IMR-90 (cell line): ENCODE results near the gene ZNF451. TPM values are rescaled to one million over a fixed set of nuclear protein-coding genes. Genes with fewer than 3 reads are reported as not detected.

ENCODE experiments used
- ATAC-seq: fragments of 200-7000 bp; cut with Tn5 transposase; 2 replicates; pipeline ENCODE4 v1.9.1; 2020; ENCODE audit warnings: low read depth, mild to moderate bottlenecking, moderate library complexity
- Bru-seq: library from RNA; stranded (reverse); fragments of 400-500 nt; gene quantifications from one replicate; lab custom pipeline; 2021; lab: Mats Ljungman, UMichigan
- BruChase-seq, 2 experiments: library from RNA; stranded (reverse); fragments of 400-500 nt; gene quantifications; one replicate each; lab custom pipeline; 2021; lab: Mats Ljungman, UMichigan
- BruUV-seq: library from RNA; stranded (reverse); fragments of 400-500 nt; replicated peaks from 2 replicates; lab custom pipeline; 2021; lab: Mats Ljungman, UMichigan
- CTCF ChIA-PET: fragments of 300-600 bp; formaldehyde crosslinking; extraction: SDS; loops from one replicate; lab custom pipeline; 2021; ENCODE audit warnings: antibody characterized with exemption; lab: Yijun Ruan, JAX
- POLR2A ChIA-PET: fragments of 300-600 bp; sonication (Branson Sonifier 250); formaldehyde crosslinking; loops from one replicate; lab custom pipeline; 2022; ENCODE audit warnings: antibody characterized with exemption; ENCODE audit not compliant: unreplicated experiment; lab: Charles Lee
- DNase-seq: peaks from one replicate; pipeline ENCODE4 v3.0.0; 2013
- H2AFZ ChIP-seq: replicated peaks from 2 replicates; pipeline ENCODE3; 2013; ENCODE audit warnings: low read length, mild to moderate bottlenecking; ENCODE audit not compliant: poor library complexity
- H2AK5ac ChIP-seq: 2 replicates; pipeline ENCODE4 v1.6.1; 2013; ENCODE audit warnings: low read depth, low read length, inconsistent platforms
- H2AK9ac ChIP-seq: replicated peaks from 2 replicates; pipeline ENCODE3; 2013; ENCODE audit warnings: mild to moderate bottlenecking, low read depth, low read length, moderate library complexity; ENCODE audit not compliant: poor library complexity
- H2BK120ac ChIP-seq: 2 replicates; pipeline ENCODE4 v1.6.1; 2013; ENCODE audit warnings: low read depth, low read length, inconsistent platforms
- H2BK15ac ChIP-seq: 3 replicates; pipeline ENCODE4 v1.6.1; 2013; ENCODE audit warnings: low read depth, low read length, inconsistent platforms
- H2BK20ac ChIP-seq: 2 replicates; pipeline ENCODE4 v1.6.1; 2013; ENCODE audit warnings: low read depth, mild to moderate bottlenecking, inconsistent platforms, low read length, moderate library complexity
- H2BK5ac ChIP-seq: 2 replicates; pipeline ENCODE4 v1.6.1; 2013; ENCODE audit warnings: mild to moderate bottlenecking, low read depth, low read length, inconsistent platforms; ENCODE audit not compliant: poor library complexity, severe bottlenecking
- H3K14ac ChIP-seq: replicated peaks from 2 replicates; pipeline ENCODE4 v1.6.1; 2013; ENCODE audit warnings: low read depth, low read length, inconsistent platforms
- H3K18ac ChIP-seq: 2 replicates; pipeline ENCODE4 v1.6.1; 2013; ENCODE audit warnings: low read depth, low read length, control low read depth
- H3K23ac ChIP-seq: 2 replicates; pipeline ENCODE4 v1.6.1; 2013; ENCODE audit warnings: low read depth, low read length, inconsistent platforms
- H3K27ac ChIP-seq: 2 replicates; pipeline ENCODE4 v1.5.1; 2013; ENCODE audit warnings: mild to moderate bottlenecking, control low read depth, low read length; ENCODE audit not compliant: insufficient read depth
- H3K27me3 ChIP-seq: 2 replicates; pipeline ENCODE4 v1.6.1; 2013; ENCODE audit warnings: low read length; ENCODE audit not compliant: control insufficient read depth, insufficient read depth
- H3K36me3 ChIP-seq: 2 replicates; pipeline ENCODE4 v1.6.1; 2013; ENCODE audit warnings: low read length, mixed read lengths; ENCODE audit not compliant: control insufficient read depth, insufficient read depth
- H3K4ac ChIP-seq: 2 replicates; pipeline ENCODE4 v1.6.1; 2013; ENCODE audit warnings: low read depth, low read length, inconsistent platforms
- H3K4me1 ChIP-seq: 2 replicates; pipeline ENCODE4 v1.6.1; 2013; ENCODE audit warnings: low read length, mixed read lengths; ENCODE audit not compliant: control insufficient read depth, insufficient read depth
- H3K4me2 ChIP-seq: 2 replicates; pipeline ENCODE4 v1.6.1; 2013; ENCODE audit warnings: low read depth, mild to moderate bottlenecking, control low read depth, low read length, moderate library complexity
- H3K4me3 ChIP-seq: 2 replicates; pipeline ENCODE4 v1.5.1; 2013; ENCODE audit warnings: low read depth, mild to moderate bottlenecking, control low read depth, low read length, moderate library complexity; ENCODE audit not compliant: insufficient read depth
- H3K56ac ChIP-seq: 2 replicates; pipeline ENCODE4 v1.6.1; 2013; ENCODE audit warnings: low read length, inconsistent platforms; ENCODE audit not compliant: insufficient read depth; ENCODE audit errors: extremely low read depth
- H3K79me1 ChIP-seq, 2 experiments: 2 replicates each; pipeline ENCODE4 v1.6.1; 2013; ENCODE audit warnings: low read length in 2 of 2, inconsistent platforms in 1 of 2, low read depth in 1 of 2
- H3K9ac ChIP-seq: 2 replicates; pipeline ENCODE4 v1.6.1; 2013; ENCODE audit warnings: low read depth, low read length, control low read depth
- H3K9me1 ChIP-seq: 2 replicates; pipeline ENCODE4 v1.6.1; 2013; ENCODE audit warnings: low read length, inconsistent platforms; ENCODE audit not compliant: insufficient read depth
- H3K9me3 ChIP-seq: 2 replicates; pipeline ENCODE4 v1.6.1; 2013; ENCODE audit warnings: low read length; ENCODE audit not compliant: control insufficient read depth, insufficient read depth
- H4K20me1 ChIP-seq: 2 replicates; pipeline ENCODE4 v1.6.1; 2013; ENCODE audit warnings: low read length, inconsistent platforms; ENCODE audit not compliant: insufficient read depth
- H4K5ac ChIP-seq: 2 replicates; pipeline ENCODE4 v1.6.1; 2013; ENCODE audit warnings: mild to moderate bottlenecking, low read depth, low read length, control low read depth
- H4K8ac ChIP-seq, 2 experiments: 2 replicates each; pipeline ENCODE4 v1.6.1; 2013; ENCODE audit warnings: low read depth in 2 of 2, low read length in 2 of 2, control low read depth in 1 of 2, inconsistent platforms in 1 of 2
- H4K91ac ChIP-seq: 2 replicates; pipeline ENCODE4 v1.6.1; 2013; ENCODE audit warnings: low read depth, low read length, inconsistent platforms; ENCODE audit not compliant: insufficient read depth
- CTCF ChIP-seq: conservative IDR thresholded peaks from 2 replicates; pipeline ENCODE4 v1.5.1; 2012; ENCODE audit warnings: mild to moderate bottlenecking, low read depth, low read length, improper control_type of control experiment
- MAFK ChIP-seq: IDR thresholded peaks from 2 replicates; pipeline ENCODE4 v1.6.1; 2012; ENCODE audit warnings: low read depth, low read length, improper control_type of control experiment
- MAZ ChIP-seq: IDR thresholded peaks from 2 replicates; pipeline ENCODE4 v1.6.1; 2012; ENCODE audit warnings: low read depth, mild to moderate bottlenecking, low read length, improper control_type of control experiment, moderate library complexity, borderline replicate concordance
- MXI1 ChIP-seq: IDR thresholded peaks from 2 replicates; pipeline ENCODE4 v1.6.1; 2012; ENCODE audit warnings: low read depth, mild to moderate bottlenecking, low read length, moderate library complexity, borderline replicate concordance
- NFE2L2 ChIP-seq: fragments of 150-350 bp; IDR thresholded peaks from 2 replicates; pipeline ENCODE4 v1.6.1; 2016; ENCODE audit warnings: low read depth, mild to moderate bottlenecking, low read length
- POLR2A ChIP-seq: IDR thresholded peaks from 2 replicates; pipeline ENCODE4 v1.6.1; 2012; ENCODE audit warnings: mild to moderate bottlenecking, low read depth, low read length
- RAD21 ChIP-seq: IDR thresholded peaks from 2 replicates; pipeline ENCODE4 v1.6.1; 2012; ENCODE audit warnings: low read length, improper control_type of control experiment
- SMC3 ChIP-seq: fragments of 150-350 bp; IDR thresholded peaks from 2 replicates; pipeline ENCODE4 v1.6.1; 2016; ENCODE audit warnings: low read depth, mild to moderate bottlenecking, antibody characterized with exemption, low read length, moderate library complexity
- USF2 ChIP-seq: fragments of 150-350 bp; IDR thresholded peaks from 2 replicates; pipeline ENCODE4 v1.6.1; 2017; ENCODE audit warnings: mild to moderate bottlenecking, antibody characterized with exemption, low read length, low read depth
- WGBS, 2 experiments: methylation state at CpG; one replicate each; pipeline versions ENCODE4 v1.1.5 to v1.1.7; 2013; ENCODE audit warnings: missing lambda C conversion rate in 2 of 2; ENCODE audit not compliant: insufficient read length in 1 of 2; ENCODE audit errors: extremely low coverage in 2 of 2; 5-methylcytosine and 5-hydroxymethylcytosine counted together
- dilution Hi-C: fragments of 300-500 bp; cut with HindIII; formaldehyde crosslinking; loops from one replicate; pipeline ENCODE4 v1.14.3; 2018; ENCODE audit warnings: low sequenced_read_pairs; ENCODE audit not compliant: unreplicated experiment
- in situ Hi-C: fragments of 300-500 bp; cut with MboI; formaldehyde crosslinking; loops from 3 replicates; pipeline ENCODE4 v1.14.3; 2019; ENCODE audit warnings: low sequenced_read_pairs, inconsistent platforms, mixed read lengths
- intact Hi-C: fragments of 100-400 bp; cut with micrococcal nuclease; formaldehyde crosslinking; loops from 2 replicates; pipeline ENCODE4 v1.10.0; 2022
- long read RNA-seq: library from polyadenylated mRNA; unstranded; transcript quantifications from one replicate; pipeline ENCODE4 v2.0.0, GENCODE V29; 2021; ENCODE audit not compliant: unreplicated experiment
- polyA plus RNA-seq, 3 experiments: library from polyadenylated mRNA; depleted of rRNA; stranded (reverse); fragments of >200 nt; gene quantifications; 2 replicates each; pipeline ENCODE4 v1.2.3, GENCODE V29; 2012; ENCODE audit warnings: low replicate concordance in 1 of 3
- total RNA-seq: library from RNA; depleted of rRNA; stranded (reverse); fragments of >200 nt; gene quantifications from 2 replicates; pipeline ENCODE4 v1.2.3, GENCODE V29; 2012; rRNA removed

ZNF451 gene
- total RNA-seq (48.6 and 63.0 TPM in 2 replicates), polyA plus RNA-seq (2012; rRNA removed) (8.0 and 10.0 TPM in 2 replicates), Bru-seq, nascent RNA (percentile 92 among the genes with signal in this experiment), BruChase-seq, experiment 1, labeled RNA remaining after a 6-hour chase (percentile 93 among the genes with signal in this experiment), BruChase-seq, experiment 2, labeled RNA remaining after a 2-hour chase (percentile 98 among the genes with signal in this experiment)
- polyA plus RNA-seq (2012; cell fraction: cytosol; rRNA removed) = 1.4 and 2.3 TPM in 2 replicates
- 2.6 and 27.7 TPM in 2 replicates for polyA plus RNA-seq (2012; cell fraction: nucleus; rRNA removed; ENCODE audit: low replicate concordance)
- long read RNA-seq, full-length matches to known transcripts = 28 of 43 reads
- long read RNA-seq, partial matches to known transcripts = 1 of 43 reads
- long read RNA-seq, other reads (novel, unspliced or antisense) = 14 of 43 reads

GRCh38 chr6:57089687-57090457 lies at the start of gene ZNF451:
Gene ZNF451 (plus strand): TSS chr6:57090188. CDS start chr6:57090254, 66 bp downstream.
- Histone ChIP-seq H2BK20ac (no peak within 1 kb of the TSS), H4K91ac (no peak within 1 kb of the TSS), H4K8ac (peak within 1 kb of the TSS; percentile 17 to 75), H3K14ac (0 out of 2 replicates have a peak within 1 kb of the TSS, but pooled peaks have one; percentile 67), H3K9me3 (no peaks in the 10 kb centered on the region), H2AK5ac (no peak within 1 kb of the TSS), H3K4me1 (peaks cover 10% of the 10 kb centered on the region), H4K5ac (peak within 1 kb of the TSS; percentile 58; the same call in 1 of the 2 replicates), H2BK5ac (peak within 1 kb of the TSS; percentile 15), H3K4me3 (peak within 1 kb of the TSS; percentile 43), H3K23ac (no peak within 1 kb of the TSS; the same call in 1 of the 2 replicates), H3K27me3 (no peaks in the 10 kb centered on the region), H3K79me1 (peaks cover 0 to 10% of the 10 kb centered on the region in 2 experiments; a peak in 2 of 4 replicates), H3K9me1 (no peaks in the 10 kb centered on the region; the same call in 1 of the 2 replicates), H2AFZ (peak within 1 kb of the TSS; percentile 82), H3K27ac (peak within 1 kb of the TSS; percentile 65), H2AK9ac (peak within 1 kb of the TSS; percentile 77), H2BK120ac (no peak within 1 kb of the TSS), H3K18ac (peak within 1 kb of the TSS; percentile 45), H3K9ac (peak within 1 kb of the TSS; percentile 8; the same call in 1 of the 2 replicates), H2BK15ac (no peak within 1 kb of the TSS), H3K56ac (0 out of 2 replicates have a peak within 1 kb of the TSS, but pooled peaks have one; percentile 29), H3K4me2 (peak within 1 kb of the TSS; percentile 47), H4K20me1 (peaks cover 29% of the 10 kb centered on the region), H3K4ac (peak within 1 kb of the TSS; percentile 76; the same call in 1 of the 2 replicates), H3K36me3 (0 out of 2 replicates have a peak, but pooled peaks cover 2% of the 10 kb centered on the region)
- BruUV-seq = no TSS peak
- DNase-seq (peak; percentile 95), ATAC-seq (peak; percentile 91)
- TF ChIP-seq RAD21 (0 out of 2 replicates have a peak, but pooled peaks have one; percentile 11), MXI1 (0 out of 2 replicates have a peak, but pooled peaks have one; percentile 65), MAZ (peak; percentile 77; the same call in 1 of the 2 replicates), POLR2A (peak; percentile 87), CTCF (0 out of 2 replicates have a peak, but pooled peaks have one; percentile 8), NFE2L2 (no peak), USF2 (peak; percentile 27; the same call in 1 of the 2 replicates), SMC3 (no peak), MAFK (no peak)
- POLR2A ChIA-PET = interaction anchor here (0.7 kb wide), 1 partner anchor 9 kb away, joined by 3 read pairs; no protein-coding TSS in a partner anchor
- WGBS, 2 experiments = 0% methylated on average over 19 of the region's 58 CpGs; no CpG with 5 or more reads in 1 of the 2 experiments
- CTCF ChIA-PET = interaction anchor here (0.5 kb wide), 1 partner anchor 226 kb away, joined by 3 read pairs; no protein-coding TSS in a partner anchor
- intact Hi-C loops (loop anchor here (1.0 to 5.0 kb wide), 2 partner anchors 188 to 226 kb away; no protein-coding TSS in a partner anchor), in situ Hi-C loops (no loop called here), dilution Hi-C loops (no loop called here)
